Mucosa of rectum (tissue), 2 donors: ENCODE data around the gene TCEANC.
"Not testable (repeated sequence)": the region's sequence is repeated elsewhere in the genome, so short reads cannot be mapped to it uniquely, and the experiment has no call there.

Experiments used
- H3K27ac ChIP-seq, 2 donors: one replicate each; pipeline ENCODE4 v1.7.0; 2013; ENCODE audit warnings: inconsistent platforms in 2 of 2, low read depth in 2 of 2, low read length in 2 of 2
- H3K27me3 ChIP-seq, 2 donors: one replicate each; pipeline ENCODE4 v1.7.0; 2013; ENCODE audit warnings: low read length in 2 of 2; ENCODE audit not compliant: control insufficient read depth in 2 of 2, insufficient read depth in 2 of 2
- H3K36me3 ChIP-seq, 2 donors: one replicate each; pipeline ENCODE4 v1.7.0; 2013; ENCODE audit warnings: low read length in 2 of 2; ENCODE audit not compliant: control insufficient read depth in 2 of 2, insufficient read depth in 2 of 2
- H3K4me1 ChIP-seq, 2 donors: one replicate each; pipeline ENCODE4 v1.7.0; 2013; ENCODE audit warnings: low read length in 2 of 2, mild to moderate bottlenecking in 1 of 2; ENCODE audit not compliant: control insufficient read depth in 2 of 2, insufficient read depth in 2 of 2
- H3K4me3 ChIP-seq, 2 donors: one replicate each; pipeline ENCODE4 v1.7.0; 2013; ENCODE audit warnings: low read length in 2 of 2
- H3K9ac ChIP-seq, 2 donors: one replicate each; pipeline ENCODE4 v1.7.0; 2013; ENCODE audit warnings: low read length in 2 of 2, low read depth in 1 of 2, mild to moderate bottlenecking in 1 of 2
- H3K9me3 ChIP-seq, 2 donors: one replicate each; pipeline ENCODE4 v1.7.0; 2013; ENCODE audit warnings: low read length in 2 of 2; ENCODE audit not compliant: control insufficient read depth in 2 of 2
- donor health status: healthy.
- donor health status: Normal muscosa, but diverticular disease.

The TCEANC gene

GRCh38 chrX:13638826-13639225 lies 14.1 kb upstream of the TCEANC start:
- peaks cover 4 to 21% of the 10 kb centered on the region in 2 donors for H3K27me3 ChIP-seq
- H3K9me3 ChIP-seq, result peaks cover 4% of the 10 kb centered on the region in 2 donors
- H3K4me1 ChIP-seq, result no peaks in the 10 kb centered on the region
- no peaks in the 10 kb centered on the region for H3K36me3 ChIP-seq
- H3K27ac ChIP-seq, result no peak overlapping the region
- H3K9ac ChIP-seq, result no peak overlapping the region
- no peak overlapping the region for H3K4me3 ChIP-seq

GRCh38 chrX:13641684-13642083 lies 11.3 kb upstream of the TCEANC start:
- H3K4me3 ChIP-seq, H3K27ac ChIP-seq, H3K4me1 ChIP-seq, H3K36me3 ChIP-seq, H3K9ac ChIP-seq, H3K9me3 ChIP-seq: not testable (repeated sequence)
- H3K27me3 ChIP-seq, result peaks cover 10 to 12% of the 10 kb centered on the region in 2 donors

GRCh38 chrX:13645464-13646153 lies 7.3 kb upstream of the TCEANC start:
- Histone ChIP-seq H3K4me3 (no peak overlapping the region), H3K9ac (no peak overlapping the region), H3K27me3 (peaks cover 6 to 8% of the 10 kb centered on the region in 2 donors), H3K36me3 (no peaks in the 10 kb centered on the region), H3K27ac (no peak overlapping the region), H3K9me3 (no peaks in the 10 kb centered on the region), H3K4me1 (no peaks in the 10 kb centered on the region)

GRCh38 chrX:13646154-13646549 lies 6.8 kb upstream of the TCEANC start:
- Histone ChIP-seq H3K9ac (no peak overlapping the region), H3K4me1 (no peaks in the 10 kb centered on the region), H3K27ac (no peak overlapping the region), H3K9me3 (no peaks in the 10 kb centered on the region), H3K36me3 (no peaks in the 10 kb centered on the region), H3K27me3 (peaks cover 6 to 7% of the 10 kb centered on the region in 2 donors), H3K4me3 (no peak overlapping the region)

- Histone ChIP-seq H3K4me1 (peaks cover 0 to 5% of the 10 kb centered on the region in 2 donors), H3K27ac (no peak overlapping the region), H3K4me3 (no peak overlapping the region), H3K9me3 (no peaks in the 10 kb centered on the region), H3K36me3 (no peaks in the 10 kb centered on the region), H3K9ac (no peak overlapping the region), H3K27me3 (peaks cover 5 to 6% of the 10 kb centered on the region in 2 donors)
These were observed 5.2 kb upstream of the TCEANC start for GRCh38 chrX:13647709-13648212.

GRCh38 chrX:13648336-13648735 lies 4.6 kb upstream of the TCEANC start:
- H3K4me1 ChIP-seq, H3K4me3 ChIP-seq, H3K9ac ChIP-seq, H3K36me3 ChIP-seq, H3K9me3 ChIP-seq, H3K27ac ChIP-seq, H3K27me3 ChIP-seq: not testable (repeated sequence)

- H3K9ac ChIP-seq, result no peak overlapping the region
- peaks cover 0 to 8% of the 10 kb centered on the region in 2 donors for H3K4me1 ChIP-seq
- H3K36me3 ChIP-seq, result no peaks in the 10 kb centered on the region
- H3K27me3 ChIP-seq, result peaks cover 2 to 6% of the 10 kb centered on the region in 2 donors
- H3K4me3 ChIP-seq, result no peak overlapping the region
- H3K9me3 ChIP-seq, result no peaks in the 10 kb centered on the region
- H3K27ac ChIP-seq, result no peak overlapping the region
These were observed 3.1 kb upstream of the TCEANC start for GRCh38 chrX:13649838-13650237.

GRCh38 chrX:13650318-13650717 lies 2.6 kb upstream of the TCEANC start:
- H3K9ac ChIP-seq, result no peak overlapping the region
- no peaks in the 10 kb centered on the region for H3K9me3 ChIP-seq
- H3K36me3 ChIP-seq, result no peaks in the 10 kb centered on the region
- H3K27ac ChIP-seq, result no peak overlapping the region
- H3K4me3 ChIP-seq, result no peak overlapping the region
- peaks cover 0 to 8% of the 10 kb centered on the region in 2 donors for H3K4me1 ChIP-seq
- H3K27me3 ChIP-seq, result peaks cover 2 to 6% of the 10 kb centered on the region in 2 donors

- Histone ChIP-seq H3K27me3 (peaks cover 1 to 2% of the 10 kb centered on the region in 2 donors), H3K9ac (no peak overlapping the region), H3K27ac (no peak overlapping the region), H3K36me3 (peaks cover 0 to 3% of the 10 kb centered on the region in 2 donors), H3K9me3 (no peaks in the 10 kb centered on the region), H3K4me3 (no peak overlapping the region), H3K4me1 (peaks cover 0 to 8% of the 10 kb centered on the region in 2 donors)
These were observed 1.8 kb upstream of the TCEANC start for GRCh38 chrX:13651150-13651549.

- Histone ChIP-seq H3K9ac (peak overlapping the region; percentile 34 to 63), H3K27me3 (peaks cover 0 to 2% of the 10 kb centered on the region in 2 donors), H3K27ac (peak overlapping the region; percentile 70 to 91), H3K4me1 (peaks cover 0 to 8% of the 10 kb centered on the region in 2 donors), H3K4me3 (peak overlapping the region; percentile 87), H3K9me3 (no peaks in the 10 kb centered on the region), H3K36me3 (peaks cover 0 to 3% of the 10 kb centered on the region in 2 donors)
These were observed 601 bp upstream of the TCEANC start for GRCh38 chrX:13652287-13652793.
